AG04450 (cell line): ENCODE data around the gene PCDHB3. TPM values are rescaled to one million over a fixed set of nuclear protein-coding genes. Genes with fewer than 3 reads are reported as not detected.
"Not testable (repeated sequence)": the region's sequence is repeated elsewhere in the genome, so short reads cannot be mapped to it uniquely, and the experiment has no call there.

Experiments
- CTCF ChIA-PET: fragments of 300-600, 350-600 bp; formaldehyde crosslinking; extraction: SDS; loops from one replicate; lab custom pipeline; 2022; ENCODE audit warnings: antibody characterized with exemption, inconsistent platforms; lab: Charles Lee
- POLR2A ChIA-PET: fragments of 350-600 bp; formaldehyde crosslinking; extraction: SDS; loops from one replicate; lab custom pipeline; 2021; ENCODE audit warnings: antibody characterized with exemption, inconsistent platforms; lab: Yijun Ruan, JAX
- DNase-seq: peaks from one replicate; pipeline ENCODE4 v3.0.0-alpha.2; 2011; ENCODE audit warnings: low read depth, low spot score
- H3K27ac ChIP-seq: one replicate; pipeline ENCODE4 v1.5.1; 2012; ENCODE audit warnings: low read depth, low read length, control low read depth
- H3K27me3 ChIP-seq: one replicate; pipeline ENCODE4 v1.6.0; 2012; ENCODE audit warnings: low read length; ENCODE audit not compliant: control insufficient read depth, insufficient read depth
- H3K4me3 ChIP-seq: 2 replicates; pipeline ENCODE4 v1.5.1; 2011; ENCODE audit warnings: mild to moderate bottlenecking, low read depth, low read length, control low read depth
- H3K9me3 ChIP-seq: 2 replicates; pipeline ENCODE4 v1.5.1; 2012; ENCODE audit warnings: low read length; ENCODE audit not compliant: control insufficient read depth, insufficient read depth
- CTCF ChIP-seq: IDR thresholded peaks from 2 replicates; pipeline ENCODE4 v1.5.1; 2011; ENCODE audit warnings: low read depth, low read length, control low read depth, inconsistent platforms
- polyA plus RNA-seq: library from polyadenylated mRNA; depleted of rRNA; stranded (reverse); fragments of >200 nt; gene quantifications from 2 replicates; pipeline ENCODE4 v1.2.3, GENCODE V29; 2011; rRNA removed

PCDHB3 gene
- polyA plus RNA-seq, 1 experiment, result 0.12 TPM

- ChIA-PET POLR2A (no interaction called here), CTCF (no interaction called here)
- DNase-seq, result no peak
- Histone ChIP-seq H3K27ac (no peak overlapping the region), H3K4me3 (no peak overlapping the region), H3K27me3 (no peaks in the 10 kb centered on the region), H3K9me3 (peaks cover 21% of the 10 kb centered on the region)
- no peak for TF ChIP-seq CTCF
Measured at GRCh38 chr5:141150224-141150992, 50.1 kb downstream of the PCDHB3 start.

- no peaks in the 10 kb centered on the region for H3K27me3 ChIP-seq
- DNase-seq, result no peak
- H3K4me3 ChIP-seq, result no peak overlapping the region
- ChIA-PET CTCF (no interaction called here), POLR2A (no interaction called here)
- no peak overlapping the region for H3K27ac ChIP-seq
- TF ChIP-seq CTCF, result no peak
- H3K9me3 ChIP-seq, result peaks cover 26% of the 10 kb centered on the region
Measured at GRCh38 chr5:141150993-141151325, 50.7 kb downstream of the PCDHB3 start.

GRCh38 chr5:141151632-141152031, 51.4 kb downstream of the PCDHB3 start:
- peaks cover 32% of the 10 kb centered on the region for H3K9me3 ChIP-seq
- POLR2A ChIA-PET, H3K27ac ChIP-seq, H3K27me3 ChIP-seq, DNase-seq, H3K4me3 ChIP-seq: not testable (repeated sequence)
- CTCF ChIA-PET, result interaction anchor here (0.6 kb wide), 1 partner anchor 34 kb away, joined by 3 read pairs; no protein-coding TSS in a partner anchor

- POLR2A ChIA-PET, H3K27ac ChIP-seq, H3K4me3 ChIP-seq, DNase-seq, H3K27me3 ChIP-seq: not testable (repeated sequence)
- H3K9me3 ChIP-seq, result peaks cover 37% of the 10 kb centered on the region
- CTCF ChIA-PET, result interaction anchor here (0.6 kb wide), 1 partner anchor 34 kb away, joined by 3 read pairs; no protein-coding TSS in a partner anchor
Measured at GRCh38 chr5:141152096-141152495, 51.8 kb downstream of the PCDHB3 start.

Other genes with a start within 250 kb of the PCDHB3 start
- gene PCDHA10, start 244.6 kb upstream of the PCDHB3 start, polyA plus RNA-seq, result 0.01 and 0.02 TPM in 2 replicates
- not detected in 2 replicates for gene PCDHA11, start 231.5 kb upstream of the PCDHB3 start, polyA plus RNA-seq
- gene PCDHA12, start 225.2 kb upstream of the PCDHB3 start, polyA plus RNA-seq, result not detected in 2 replicates
- not detected in 2 replicates for gene PCDHA13, start 218.3 kb upstream of the PCDHB3 start, polyA plus RNA-seq
- gene PCDHAC1, start 174.2 kb upstream of the PCDHB3 start, polyA plus RNA-seq, result 0.02 and 0.04 TPM in 2 replicates
- not detected in 2 replicates for gene PCDHAC2, start 134.0 kb upstream of the PCDHB3 start, polyA plus RNA-seq
- gene PCDHB1, start 49.1 kb upstream of the PCDHB3 start, polyA plus RNA-seq, result not detected in 2 replicates
- gene PCDHB2, start 5.9 kb upstream of the PCDHB3 start, polyA plus RNA-seq, result 0.86 and 1.1 TPM in 2 replicates
- gene PCDHB4, start 21.3 kb downstream of the PCDHB3 start, polyA plus RNA-seq, result 0.04 and 0.06 TPM in 2 replicates
- gene PCDHB5, start 34.7 kb downstream of the PCDHB3 start, polyA plus RNA-seq, result 0.68 and 0.72 TPM in 2 replicates
- 0.21 TPM in 2 replicates for gene PCDHB6, start 49.6 kb downstream of the PCDHB3 start, polyA plus RNA-seq
- gene PCDHB7, start 72.2 kb downstream of the PCDHB3 start, polyA plus RNA-seq, result 0.61 and 0.62 TPM in 2 replicates
- 0.20 and 0.25 TPM in 2 replicates for gene PCDHB8, start 77.3 kb downstream of the PCDHB3 start, polyA plus RNA-seq
- 0.45 and 0.66 TPM in 2 replicates for gene PCDHB16, start 81.9 kb downstream of the PCDHB3 start, polyA plus RNA-seq
- gene PCDHB9, start 86.7 kb downstream of the PCDHB3 start, polyA plus RNA-seq, result 0.22 and 0.45 TPM in 2 replicates
- 0.45 and 0.74 TPM in 2 replicates for gene PCDHB10, start 91.9 kb downstream of the PCDHB3 start, polyA plus RNA-seq
- 0.16 and 0.25 TPM in 2 replicates for gene PCDHB11, start 99.2 kb downstream of the PCDHB3 start, polyA plus RNA-seq
- 0.32 and 0.40 TPM in 2 replicates for gene PCDHB12, start 108.2 kb downstream of the PCDHB3 start, polyA plus RNA-seq
- 0.60 and 0.73 TPM in 2 replicates for gene PCDHB13, start 113.4 kb downstream of the PCDHB3 start, polyA plus RNA-seq
- gene PCDHB14, start 122.9 kb downstream of the PCDHB3 start, polyA plus RNA-seq, result 0.98 and 1.1 TPM in 2 replicates
- gene PCDHB15, start 144.9 kb downstream of the PCDHB3 start, polyA plus RNA-seq, result 0.88 and 0.93 TPM in 2 replicates
- not detected in 2 replicates for gene SLC25A2, start 203.6 kb downstream of the PCDHB3 start, polyA plus RNA-seq
- 60.3 and 71.0 TPM in 2 replicates for gene TAF7, start 220.3 kb downstream of the PCDHB3 start, polyA plus RNA-seq
- gene PCDHGA1, start 230.0 kb downstream of the PCDHB3 start, polyA plus RNA-seq, result 1.9 and 2.2 TPM in 2 replicates
- gene PCDHGA2, start 238.3 kb downstream of the PCDHB3 start, polyA plus RNA-seq, result 6.1 and 6.3 TPM in 2 replicates
- gene PCDHGA3, start 243.4 kb downstream of the PCDHB3 start, polyA plus RNA-seq, result 0.92 and 1.2 TPM in 2 replicates
- 3.2 TPM in 2 replicates for gene PCDHGB1, start 249.6 kb downstream of the PCDHB3 start, polyA plus RNA-seq